PC-9 (cell line): ENCODE results near the gene NEURL3. TPM values are rescaled to one million over a fixed set of nuclear protein-coding genes. Genes with fewer than 3 reads are reported as not detected.

ENCODE experiments used
- BruUV-seq: library from RNA; stranded (reverse); fragments of 400-500 nt; replicated peaks from 2 replicates; lab custom pipeline; 2021; lab: Mats Ljungman, UMichigan
- CTCF ChIA-PET: fragments of 300-600 bp; sonication (Branson Sonifier 250); formaldehyde crosslinking; loops from one replicate; lab custom pipeline; 2022; ENCODE audit warnings: antibody characterized with exemption; lab: Charles Lee
- POLR2A ChIA-PET: fragments of 300-600 bp; sonication (Branson Sonifier 250); formaldehyde crosslinking; loops from one replicate; lab custom pipeline; 2022; ENCODE audit warnings: antibody characterized with exemption; ENCODE audit not compliant: unreplicated experiment; lab: Charles Lee
- DNase-seq, 2 experiments: peaks; one replicate each; pipeline versions ENCODE4 v3.0.0 to v3.0.0-alpha.2; 2015 to 2022; ENCODE audit warnings: mixed read lengths in 1 of 2
- H2AFZ ChIP-seq: fragments of 200-600 bp; sonication (generic); 2 replicates; pipeline ENCODE4 v1.8.1; 2017; ENCODE audit warnings: antibody characterized with exemption
- H3F3A ChIP-seq: fragments of 200-600 bp; sonication (generic); 2 replicates; pipeline ENCODE4 v1.8.1; 2017; ENCODE audit warnings: antibody characterized with exemption, mild to moderate bottlenecking, low read depth; ENCODE audit not compliant: insufficient read depth
- H3K27ac ChIP-seq: fragments of 200-600 bp; sonication (generic); 2 replicates; pipeline ENCODE4 v1.6.1; 2016; ENCODE audit warnings: mixed run types
- H3K27me3 ChIP-seq: fragments of 200-600 bp; sonication (generic); 2 replicates; pipeline ENCODE4 v1.6.1; 2016; ENCODE audit warnings: low read depth, mixed run types; ENCODE audit not compliant: insufficient read depth
- H3K36me3 ChIP-seq: fragments of 200-600 bp; sonication (generic); 2 replicates; pipeline ENCODE4 v1.6.1; 2016; ENCODE audit warnings: low read depth, mixed run types
- H3K4me1 ChIP-seq: fragments of 200-600 bp; sonication (generic); replicated peaks from 2 replicates; pipeline ENCODE4 v1.6.1; 2016; ENCODE audit warnings: mixed run types; ENCODE audit not compliant: insufficient read depth
- H3K4me2 ChIP-seq: fragments of 200-600 bp; sonication (generic); 2 replicates; pipeline ENCODE4 v1.6.1; 2017; ENCODE audit warnings: mixed run types
- H3K4me3 ChIP-seq: fragments of 200-600 bp; sonication (generic); 2 replicates; pipeline ENCODE4 v1.6.1; 2016; ENCODE audit warnings: mixed run types
- H3K79me2 ChIP-seq: fragments of 200-600 bp; sonication (generic); 2 replicates; pipeline ENCODE4 v1.6.1; 2017; ENCODE audit warnings: low read depth, mixed run types
- H3K9me2 ChIP-seq: fragments of 200-600 bp; sonication (generic); 2 replicates; pipeline ENCODE4 v1.8.1; 2017; ENCODE audit warnings: mild to moderate bottlenecking; ENCODE audit not compliant: insufficient read depth
- H3K9me3 ChIP-seq: fragments of 200-600 bp; sonication (generic); 2 replicates; pipeline ENCODE4 v1.8.1; 2016; ENCODE audit warnings: low read depth; ENCODE audit not compliant: insufficient read depth
- H4K20me1 ChIP-seq: fragments of 200-600 bp; sonication (generic); 2 replicates; pipeline ENCODE4 v1.8.1; 2017; ENCODE audit not compliant: insufficient read depth
- CTCF ChIP-seq: fragments of 200-600 bp; sonication (generic); conservative IDR thresholded peaks from 2 replicates; pipeline ENCODE4 v1.6.1; 2017; ENCODE audit warnings: mixed run types, antibody characterized with exemption, mild to moderate bottlenecking, moderate library complexity
- EZH2 ChIP-seq: fragments of 200-600 bp; sonication (generic); IDR thresholded peaks from 2 replicates; pipeline ENCODE4 v1.8.0; 2017; ENCODE audit warnings: antibody characterized with exemption, low read depth
- intact Hi-C: fragments of 100-400 bp; cut with micrococcal nuclease; formaldehyde crosslinking; loops from one replicate; pipeline ENCODE4 v1.10.0; 2022; ENCODE audit not compliant: unreplicated experiment
- total RNA-seq: library from RNA; stranded (reverse); gene quantifications from 2 replicates; pipeline ENCODE4 v1.2.3, GENCODE V29; 2021

NEURL3 gene
- total RNA-seq, 1 experiment from 2014 or later, result 0.48 TPM

- Histone ChIP-seq H3K4me1 (peaks cover 36% of the 10 kb centered on the region), H3F3A (peaks cover 28% of the 10 kb centered on the region), H3K4me2 (peak overlapping the region; percentile 86), H2AFZ (no peak overlapping the region), H3K79me2 (no peaks in the 10 kb centered on the region; the same call in 1 of the 2 replicates), H3K36me3 (no peaks in the 10 kb centered on the region), H3K4me3 (no peak overlapping the region), H4K20me1 (no peaks in the 10 kb centered on the region), H3K27ac (peak overlapping the region; percentile 59; the same call in 1 of the 2 replicates), H3K27me3 (no peaks in the 10 kb centered on the region), H3K9me2 (no peaks in the 10 kb centered on the region), H3K9me3 (no peaks in the 10 kb centered on the region)
- DNase-seq, result no peak
- POLR2A ChIA-PET, result no interaction called here
- no peak for TF ChIP-seq CTCF
- TF ChIP-seq EZH2, result no peak
- no TSS peak for BruUV-seq
- CTCF ChIA-PET, result interaction anchor here (0.6 kb wide), 1 partner anchor 267 kb away, joined by 3 read pairs; no protein-coding TSS in a partner anchor
- intact Hi-C loops, result loop anchor here (5.0 kb wide), 2 partner anchors 227 to 283 kb away; partner anchors contain the start of genes CNNM3 and SNRNP200
Measured at GRCh38 chr2:96534141-96534540, 29.0 kb upstream of the NEURL3 start.

GRCh38 chr2:96533292-96534073 is 28.3 kb upstream of the NEURL3 start:
- H3K27ac ChIP-seq, result peak overlapping the region; percentile 59
- CTCF ChIA-PET, result interaction anchor here (0.6 to 0.7 kb wide), 3 partner anchors 283 to 534 kb away, joined by 3 read pairs; partner anchors contain the start of gene CNNM3

More at GRCh38 chr2:96533292-96534073, 28.3 kb upstream of the NEURL3 start:
- TF ChIP-seq CTCF, result no peak
- TF ChIP-seq EZH2, result no peak
- H3F3A ChIP-seq, result peaks cover 26% of the 10 kb centered on the region
- H2AFZ ChIP-seq, result 0 out of 2 replicates have a peak overlapping the region, but pooled peaks have one; percentile 9
- H3K36me3 ChIP-seq, result no peaks in the 10 kb centered on the region
- BruUV-seq, result no TSS peak
- no peaks in the 10 kb centered on the region for H3K9me2 ChIP-seq
- no peaks in the 10 kb centered on the region for H4K20me1 ChIP-seq
- H3K9me3 ChIP-seq, result no peaks in the 10 kb centered on the region
- H3K79me2 ChIP-seq, result no peaks in the 10 kb centered on the region; the same call in 1 of the 2 replicates
- H3K27me3 ChIP-seq, result no peaks in the 10 kb centered on the region
- no peak overlapping the region for H3K4me3 ChIP-seq
- DNase-seq, result peak; percentile 41 to 83
- intact Hi-C loops, result loop anchor here (5.0 kb wide), 2 partner anchors 226 to 284 kb away; partner anchors contain the start of genes CNNM3 and SNRNP200
- peak overlapping the region; percentile 86 for H3K4me2 ChIP-seq
- peaks cover 36% of the 10 kb centered on the region for H3K4me1 ChIP-seq
- POLR2A ChIA-PET, result interaction anchor here (0.6 kb wide), 1 partner anchor 197 kb away, joined by 3 read pairs; no protein-coding TSS in a partner anchor
